Karpas-422 (cell line): ENCODE measurements around the gene CDC16. TPM values are rescaled to one million over a fixed set of nuclear protein-coding genes. Genes with fewer than 3 reads are reported as not detected.

Experiments
- DNase-seq: peaks from one replicate; pipeline ENCODE4 v3.0.0-alpha.2; 2015
- H2AFZ ChIP-seq: fragments of 200-600 bp; sonication (generic); 2 replicates; pipeline ENCODE4 v1.6.1; 2014; ENCODE audit warnings: antibody characterized with exemption, low read length, mixed read lengths
- H3K27ac ChIP-seq: fragments of 200-600 bp; sonication (generic); 2 replicates; pipeline ENCODE4 v1.5.1; 2014; ENCODE audit warnings: mild to moderate bottlenecking, low read length, moderate library complexity
- H3K27me3 ChIP-seq: fragments of 200-600 bp; sonication (generic); 2 replicates; pipeline ENCODE4 v1.6.1; 2014; ENCODE audit warnings: low read length, mixed read lengths
- H3K36me3 ChIP-seq: fragments of 200-600 bp; sonication (generic); 2 replicates; pipeline ENCODE4 v1.6.1; 2014; ENCODE audit warnings: low read length, mixed read lengths; ENCODE audit not compliant: insufficient read depth
- H3K4me1 ChIP-seq: fragments of 200-600 bp; sonication (generic); 2 replicates; pipeline ENCODE4 v1.6.1; 2014; ENCODE audit warnings: mild to moderate bottlenecking, low read length, mixed read lengths
- H3K4me2 ChIP-seq: fragments of 200-600 bp; sonication (generic); 2 replicates; pipeline ENCODE4 v1.6.1; 2014; ENCODE audit warnings: low read length, low read depth, mild to moderate bottlenecking; ENCODE audit not compliant: poor library complexity, severe bottlenecking
- H3K4me3 ChIP-seq: fragments of 200-600 bp; sonication (generic); 2 replicates; pipeline ENCODE4 v1.5.1; 2014; ENCODE audit warnings: mild to moderate bottlenecking, antibody characterized with exemption, low read length, mixed read lengths
- H3K79me2 ChIP-seq: fragments of 200-600 bp; sonication (generic); 2 replicates; pipeline ENCODE4 v1.6.1; 2014; ENCODE audit warnings: mild to moderate bottlenecking, low read length, mixed read lengths
- H3K9ac ChIP-seq: fragments of 200-600 bp; sonication (generic); 2 replicates; pipeline ENCODE4 v1.6.0; 2014; ENCODE audit warnings: low read length
- H3K9me2 ChIP-seq: fragments of 200-600 bp; sonication (generic), shearing (Covaris generic); replicated peaks from 2 replicates; pipeline ENCODE4 v1.6.0; 2014; ENCODE audit warnings: mild to moderate bottlenecking, low read length, moderate library complexity; ENCODE audit not compliant: insufficient read depth
- H3K9me3 ChIP-seq: fragments of 300-700, 200-600 bp; sonication (generic); 2 replicates; pipeline ENCODE4 v1.6.1; 2014; ENCODE audit warnings: low read length, mixed read lengths
- H4K20me1 ChIP-seq: fragments of 200-600 bp; sonication (generic); 2 replicates; pipeline ENCODE4 v1.6.1; 2014; ENCODE audit warnings: mild to moderate bottlenecking, antibody characterized with exemption, low read length, low read depth; ENCODE audit not compliant: insufficient read depth
- total RNA-seq: library from RNA; depleted of rRNA; stranded (reverse); fragments of >200 nt; shearing (Covaris generic); gene quantifications from 2 replicates; pipeline ENCODE4 v1.2.3, GENCODE V29; 2014; ENCODE audit warnings: low replicate concordance

The CDC16 gene
- total RNA-seq, 1 experiment from 2014 or later: 57.1 TPM

DNA sequence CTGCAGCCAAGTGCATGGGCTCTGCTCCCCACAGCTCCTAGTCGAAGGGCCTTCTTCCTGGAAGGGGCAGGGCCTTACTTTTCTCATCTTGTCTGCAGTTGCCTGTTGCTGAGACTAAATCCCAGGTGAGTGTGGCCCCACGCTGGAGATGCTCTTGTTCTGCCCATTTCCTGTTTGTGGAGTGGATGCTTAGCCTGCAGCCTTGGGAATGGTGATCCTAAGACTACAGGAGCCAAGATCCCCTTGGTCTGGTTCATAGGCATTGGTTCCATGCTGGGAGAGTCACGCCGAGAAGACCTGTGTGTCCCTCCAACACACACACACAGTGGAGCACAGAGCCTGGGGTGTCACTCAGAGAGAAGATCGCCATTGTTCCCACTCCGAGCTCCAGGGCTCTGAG lies 32.1 kb upstream of the CDC16 start:
- Histone ChIP-seq H3K4me3 (no peak overlapping the region), H3K27ac (no peak overlapping the region), H3K36me3 (no peaks in the 10 kb centered on the region), H3K4me1 (0 out of 2 replicates have a peak, but pooled peaks cover 3% of the 10 kb centered on the region), H2AFZ (no peak overlapping the region), H3K9me3 (no peaks in the 10 kb centered on the region), H3K4me2 (no peak overlapping the region), H4K20me1 (no peaks in the 10 kb centered on the region), H3K27me3 (no peaks in the 10 kb centered on the region), H3K9ac (no peak overlapping the region), H3K79me2 (no peaks in the 10 kb centered on the region), H3K9me2 (no peaks in the 10 kb centered on the region)
- no peak for DNase-seq

DNA sequence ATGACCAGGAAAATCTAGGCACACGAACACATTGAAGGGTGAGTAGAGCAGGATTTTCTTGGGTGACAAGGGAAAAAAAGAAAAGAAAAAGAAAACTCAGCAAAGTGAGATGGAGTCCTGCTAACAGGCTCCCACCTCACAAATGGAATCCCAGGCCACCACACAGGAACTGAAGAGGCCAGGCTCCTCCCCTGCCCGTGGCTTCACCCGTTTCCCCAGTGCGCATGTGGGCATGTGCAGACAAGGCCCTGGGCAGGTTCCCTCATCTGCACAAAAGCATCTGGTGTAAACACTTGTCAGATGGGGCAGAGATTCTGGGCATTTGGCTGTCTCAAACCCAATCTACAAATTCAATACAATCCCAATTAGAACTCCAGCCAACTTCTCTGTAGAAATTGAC lies 31.2 kb upstream of the CDC16 start:
- no peak overlapping the region for H3K9ac ChIP-seq
- DNase-seq: no peak
- H3K9me3 ChIP-seq: no peaks in the 10 kb centered on the region
- H3K27me3 ChIP-seq: no peaks in the 10 kb centered on the region
- H3K4me1 ChIP-seq: 0 out of 2 replicates have a peak, but pooled peaks cover 3% of the 10 kb centered on the region
- H3K9me2 ChIP-seq: no peaks in the 10 kb centered on the region
- no peak overlapping the region for H3K4me3 ChIP-seq
- H3K79me2 ChIP-seq: no peaks in the 10 kb centered on the region
- no peaks in the 10 kb centered on the region for H3K36me3 ChIP-seq
- no peak overlapping the region for H3K4me2 ChIP-seq
- H4K20me1 ChIP-seq: no peaks in the 10 kb centered on the region
- no peak overlapping the region for H2AFZ ChIP-seq
- no peak overlapping the region for H3K27ac ChIP-seq

DNA sequence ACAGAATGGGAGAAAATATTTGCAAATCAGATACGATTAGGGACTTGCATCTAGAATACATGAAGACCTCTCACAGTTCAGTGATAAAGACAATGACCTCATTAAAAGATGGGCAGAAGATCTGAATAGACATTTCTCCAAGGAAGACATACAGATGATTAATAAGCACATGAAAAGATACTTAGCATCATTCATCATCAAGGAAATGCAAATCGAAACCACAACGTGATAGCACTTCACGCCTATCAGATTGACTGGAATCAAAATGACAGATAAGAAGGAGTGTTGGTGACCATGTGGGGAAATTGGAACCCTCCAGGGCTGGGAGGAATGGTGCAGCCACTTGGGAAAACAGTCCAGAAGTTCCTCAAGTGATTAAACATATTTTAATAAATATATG lies 29.8 kb upstream of the CDC16 start:
- no peak for DNase-seq
- H3K9ac ChIP-seq: no peak overlapping the region
- H3K9me2 ChIP-seq: no peaks in the 10 kb centered on the region

DNA sequence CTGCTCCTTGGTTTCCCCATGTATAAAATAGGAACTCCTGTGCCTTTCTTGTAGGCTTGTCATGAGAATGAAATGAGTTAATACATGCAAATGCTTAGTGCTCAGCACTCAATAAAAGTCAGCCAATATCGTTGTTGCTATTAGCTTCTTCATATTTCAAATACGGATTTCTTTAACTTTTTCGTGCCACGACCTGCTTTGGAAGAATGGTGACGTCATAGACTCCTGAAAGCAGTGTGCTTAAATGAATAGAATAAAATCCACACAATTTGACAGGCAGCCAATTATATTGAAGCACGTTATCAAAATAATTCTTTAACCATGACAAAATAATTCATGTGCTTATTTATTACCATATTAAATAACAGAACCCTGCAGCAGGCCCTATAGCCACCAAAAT lies 26.6 kb upstream of the CDC16 start:
- no peak overlapping the region for H3K27ac ChIP-seq
- H3K9ac ChIP-seq: no peak overlapping the region
- no peaks in the 10 kb centered on the region for H4K20me1 ChIP-seq
- H3K79me2 ChIP-seq: no peaks in the 10 kb centered on the region
- DNase-seq: no peak
- H3K9me2 ChIP-seq: no peaks in the 10 kb centered on the region
- 0 out of 2 replicates have a peak, but pooled peaks cover 3% of the 10 kb centered on the region for H3K4me1 ChIP-seq
- H2AFZ ChIP-seq: no peak overlapping the region
- H3K36me3 ChIP-seq: no peaks in the 10 kb centered on the region
- no peaks in the 10 kb centered on the region for H3K27me3 ChIP-seq
- no peak overlapping the region for H3K4me2 ChIP-seq
- no peak overlapping the region for H3K4me3 ChIP-seq
- H3K9me3 ChIP-seq: no peaks in the 10 kb centered on the region

More for the DNA sequence above, 29.8 kb upstream of the CDC16 start:
- H3K79me2 ChIP-seq: no peaks in the 10 kb centered on the region
- no peaks in the 10 kb centered on the region for H3K27me3 ChIP-seq
- H3K27ac ChIP-seq: no peak overlapping the region
- no peak overlapping the region for H3K4me3 ChIP-seq
- 0 out of 2 replicates have a peak, but pooled peaks cover 3% of the 10 kb centered on the region for H3K4me1 ChIP-seq
- H2AFZ ChIP-seq: no peak overlapping the region
- H4K20me1 ChIP-seq: no peaks in the 10 kb centered on the region
- no peak overlapping the region for H3K4me2 ChIP-seq
- no peaks in the 10 kb centered on the region for H3K9me3 ChIP-seq
- H3K36me3 ChIP-seq: no peaks in the 10 kb centered on the region

DNA sequence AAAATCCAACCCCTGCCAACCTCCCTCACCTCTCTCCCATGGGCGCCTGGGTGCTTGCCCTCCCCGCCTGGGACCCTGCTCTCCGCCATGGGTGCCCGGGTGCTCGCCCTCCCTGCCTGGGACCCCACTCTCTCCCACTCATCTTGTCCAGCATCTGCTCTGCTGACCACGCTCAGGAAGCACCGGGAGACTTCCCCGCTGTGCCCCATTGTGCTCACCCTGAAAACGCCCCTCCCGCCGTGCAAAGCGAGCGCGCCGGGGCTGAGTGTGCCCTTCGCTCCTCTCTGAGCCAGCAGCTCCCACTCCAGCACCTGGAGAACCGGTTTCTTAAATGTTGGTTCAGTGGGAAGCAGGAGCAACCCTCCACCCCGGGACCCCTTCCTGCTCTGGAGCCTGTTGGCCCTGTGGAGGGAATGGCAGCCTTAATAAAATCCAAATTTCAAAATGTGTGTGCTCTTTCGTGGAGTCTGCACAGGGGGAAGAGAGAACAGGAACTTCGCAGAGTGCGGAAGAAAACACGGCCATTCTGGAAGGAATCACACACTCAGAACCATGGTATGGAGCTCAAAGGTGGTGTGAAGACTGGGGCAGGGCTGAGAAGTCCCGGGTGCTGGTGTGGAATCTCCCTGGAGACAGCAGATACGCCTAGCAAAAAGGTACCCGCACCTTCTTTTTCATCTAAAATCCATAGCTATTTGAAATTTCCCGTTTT lies 23.1 kb upstream of the CDC16 start:
- H3K4me3 ChIP-seq: no peak overlapping the region
- no peaks in the 10 kb centered on the region for H3K4me1 ChIP-seq
- no peak overlapping the region for H3K27ac ChIP-seq
- H2AFZ ChIP-seq: no peak overlapping the region
- no peaks in the 10 kb centered on the region for H3K36me3 ChIP-seq
- H3K4me2 ChIP-seq: no peak overlapping the region
- H3K9ac ChIP-seq: no peak overlapping the region
- no peaks in the 10 kb centered on the region for H3K79me2 ChIP-seq
- no peaks in the 10 kb centered on the region for H3K9me3 ChIP-seq
- no peaks in the 10 kb centered on the region for H3K9me2 ChIP-seq
- no peaks in the 10 kb centered on the region for H3K27me3 ChIP-seq
- no peaks in the 10 kb centered on the region for H4K20me1 ChIP-seq
- DNase-seq: no peak

DNA sequence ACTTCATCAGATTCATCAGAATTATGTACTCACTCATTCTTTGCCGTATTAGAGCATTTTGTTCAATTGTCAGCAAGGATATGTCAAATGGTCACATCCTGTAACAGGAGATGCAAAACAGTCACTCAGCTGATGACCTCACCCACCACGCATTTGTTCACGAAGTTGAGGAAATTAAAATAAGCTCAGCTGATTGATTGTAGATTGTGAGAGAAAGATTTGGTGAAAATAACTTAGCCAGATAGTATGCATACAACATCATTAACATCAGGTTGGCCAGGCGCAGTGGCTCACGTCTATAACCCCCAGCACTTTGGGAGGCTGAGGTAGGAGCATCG lies 22.6 kb upstream of the CDC16 start:
- no peak for DNase-seq
- H2AFZ ChIP-seq: no peak overlapping the region
- H3K9me2 ChIP-seq: no peaks in the 10 kb centered on the region
- no peaks in the 10 kb centered on the region for H4K20me1 ChIP-seq
- no peak overlapping the region for H3K4me3 ChIP-seq
- no peak overlapping the region for H3K27ac ChIP-seq
- H3K9me3 ChIP-seq: no peaks in the 10 kb centered on the region
- no peaks in the 10 kb centered on the region for H3K79me2 ChIP-seq
- no peaks in the 10 kb centered on the region for H3K36me3 ChIP-seq
- no peak overlapping the region for H3K9ac ChIP-seq
- no peaks in the 10 kb centered on the region for H3K4me1 ChIP-seq
- H3K27me3 ChIP-seq: no peaks in the 10 kb centered on the region
- no peak overlapping the region for H3K4me2 ChIP-seq

DNA sequence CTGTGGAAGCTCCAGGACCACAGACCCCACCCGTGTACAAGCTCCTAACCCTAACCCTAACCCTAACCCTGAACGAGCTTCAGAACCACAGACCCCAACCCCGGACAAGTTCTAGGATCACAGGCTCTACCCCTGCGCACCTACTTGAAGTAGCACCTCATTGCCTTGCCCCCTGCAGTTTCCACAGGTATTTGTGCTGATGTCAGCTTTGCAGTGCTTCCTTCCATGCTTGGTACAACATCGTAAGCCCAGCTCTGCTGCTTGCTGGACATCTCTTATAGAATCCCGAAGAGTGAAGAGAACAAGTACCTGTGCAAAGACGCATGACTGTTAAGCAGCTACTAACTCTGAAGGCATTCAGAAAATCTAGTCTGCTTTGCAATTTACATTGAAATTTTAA lies 20.7 kb upstream of the CDC16 start:
- Histone ChIP-seq H3K4me2 (no peak overlapping the region), H4K20me1 (no peaks in the 10 kb centered on the region), H2AFZ (no peak overlapping the region), H3K36me3 (no peaks in the 10 kb centered on the region), H3K4me1 (no peaks in the 10 kb centered on the region), H3K79me2 (no peaks in the 10 kb centered on the region), H3K27me3 (no peaks in the 10 kb centered on the region), H3K9me2 (no peaks in the 10 kb centered on the region), H3K27ac (no peak overlapping the region), H3K9ac (no peak overlapping the region), H3K4me3 (no peak overlapping the region), H3K9me3 (no peaks in the 10 kb centered on the region)
- no peak for DNase-seq

DNA sequence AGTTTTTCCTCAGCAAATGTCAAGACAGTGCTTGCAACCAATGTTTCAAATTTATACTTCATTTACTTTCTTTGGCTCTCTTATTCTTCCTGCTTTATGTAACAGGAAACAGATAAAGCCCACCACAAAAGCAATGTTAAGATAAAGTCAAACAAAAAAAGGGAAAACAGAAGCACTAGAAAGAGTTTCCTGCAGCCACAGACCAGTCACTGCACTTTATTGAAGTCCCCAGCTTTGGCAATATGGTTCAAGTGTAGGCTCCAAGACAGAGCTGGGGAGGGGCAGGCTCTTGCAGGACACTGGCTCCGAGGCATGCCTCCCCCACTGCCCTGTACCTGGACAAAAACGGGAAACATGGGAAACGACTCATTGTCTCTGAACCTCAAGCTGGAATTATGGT lies 15.3 kb upstream of the CDC16 start:
- Histone ChIP-seq H3K9me2 (no peaks in the 10 kb centered on the region), H3K4me1 (peaks cover 11% of the 10 kb centered on the region), H4K20me1 (no peaks in the 10 kb centered on the region), H3K79me2 (no peaks in the 10 kb centered on the region), H3K4me2 (no peak overlapping the region), H3K9ac (no peak overlapping the region), H3K27ac (no peak overlapping the region), H3K4me3 (no peak overlapping the region), H2AFZ (no peak overlapping the region), H3K9me3 (no peaks in the 10 kb centered on the region), H3K36me3 (no peaks in the 10 kb centered on the region), H3K27me3 (no peaks in the 10 kb centered on the region)
- no peak for DNase-seq
